DND-41 (cell line): Measurements from ENCODE around the gene FBXO42.

Experiments
- EZH2 ChIP-seq: IDR thresholded peaks from 3 replicates; pipeline ENCODE4 v1.6.1; 2012; ENCODE audit warnings: borderline replicate concordance, low read depth, mild to moderate bottlenecking, moderate library complexity, low read length, inconsistent platforms; ENCODE audit not compliant: severe bottlenecking
- TF ChIP-seq, protein P1 (sequence below): IDR thresholded peaks from 2 replicates; pipeline ENCODE4 v1.5.1; 2012; ENCODE audit warnings: borderline replicate concordance, low read length, moderate library complexity, mild to moderate bottlenecking; ENCODE audit not compliant: poor library complexity, severe bottlenecking; ENCODE audit errors: extremely low read depth

DNA sequence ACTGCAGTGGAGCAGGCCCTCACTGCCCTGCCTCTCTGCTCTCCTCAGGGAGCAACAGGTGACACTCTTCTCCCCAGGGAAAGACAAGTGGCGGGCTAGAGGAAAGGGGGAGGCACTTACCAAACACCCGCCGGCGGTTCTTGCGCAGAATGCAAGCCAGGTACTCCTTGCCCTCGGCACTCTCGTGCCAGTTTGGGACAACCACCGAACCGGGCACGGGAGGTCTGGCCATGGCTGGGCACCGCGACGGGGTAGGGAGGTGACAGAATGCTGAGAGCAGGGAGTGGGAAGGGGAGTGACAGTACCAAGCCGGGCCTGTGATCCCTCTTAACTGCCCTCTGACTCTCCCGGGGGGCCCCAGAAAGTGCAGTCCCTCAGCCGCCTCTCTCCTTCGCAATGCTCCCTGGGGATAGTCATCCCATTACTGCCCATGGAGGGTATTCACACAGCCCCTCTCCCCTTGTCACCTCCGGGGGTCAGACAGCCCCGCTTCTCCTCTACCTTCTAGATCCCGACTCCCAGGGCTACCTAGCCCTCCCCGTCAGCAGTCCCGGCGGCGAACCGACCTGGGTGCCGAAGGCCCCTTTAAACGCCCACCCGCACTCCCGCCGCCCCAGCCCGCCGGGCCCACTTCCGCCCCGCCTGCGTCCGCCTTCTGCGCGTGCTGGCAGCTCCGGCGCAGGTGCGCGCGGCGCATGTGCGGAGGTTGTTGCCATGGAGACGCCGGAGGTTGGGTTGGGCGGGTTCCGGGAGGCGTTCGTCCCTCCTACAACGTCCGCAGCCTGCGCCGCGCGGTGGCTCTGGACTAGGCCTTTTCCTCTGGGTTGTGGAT is 115.6 kb downstream of the FBXO42 start, which contains the start of gene CPLANE2:
- TF ChIP-seq, protein P1, sequence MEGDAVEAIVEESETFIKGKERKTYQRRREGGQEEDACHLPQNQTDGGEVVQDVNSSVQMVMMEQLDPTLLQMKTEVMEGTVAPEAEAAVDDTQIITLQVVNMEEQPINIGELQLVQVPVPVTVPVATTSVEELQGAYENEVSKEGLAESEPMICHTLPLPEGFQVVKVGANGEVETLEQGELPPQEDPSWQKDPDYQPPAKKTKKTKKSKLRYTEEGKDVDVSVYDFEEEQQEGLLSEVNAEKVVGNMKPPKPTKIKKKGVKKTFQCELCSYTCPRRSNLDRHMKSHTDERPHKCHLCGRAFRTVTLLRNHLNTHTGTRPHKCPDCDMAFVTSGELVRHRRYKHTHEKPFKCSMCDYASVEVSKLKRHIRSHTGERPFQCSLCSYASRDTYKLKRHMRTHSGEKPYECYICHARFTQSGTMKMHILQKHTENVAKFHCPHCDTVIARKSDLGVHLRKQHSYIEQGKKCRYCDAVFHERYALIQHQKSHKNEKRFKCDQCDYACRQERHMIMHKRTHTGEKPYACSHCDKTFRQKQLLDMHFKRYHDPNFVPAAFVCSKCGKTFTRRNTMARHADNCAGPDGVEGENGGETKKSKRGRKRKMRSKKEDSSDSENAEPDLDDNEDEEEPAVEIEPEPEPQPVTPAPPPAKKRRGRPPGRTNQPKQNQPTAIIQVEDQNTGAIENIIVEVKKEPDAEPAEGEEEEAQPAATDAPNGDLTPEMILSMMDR = no peak
- no peak for TF ChIP-seq EZH2
